Hematopoietic multipotent progenitor cell treated with erythropoietin and hydrocortisone succinate and interleukin-3 and kit ligand, for 15 days (in vitro differentiated cells): ENCODE data around the gene RUNX3.

Source experiments
- DNase-seq: peaks from one replicate; pipeline ENCODE4 v3.0.0-alpha.2; 2015; ENCODE audit warnings: low spot score

Gene RUNX3

GRCh38 chr1:24881034-24881433 is 49.0 kb downstream of the RUNX3 start:
- DNase-seq = no peak

- DNase-seq = no peak
These were observed 51.0 kb downstream of the RUNX3 start for GRCh38 chr1:24878775-24879742.

GRCh38 chr1:24878045-24878444 is 52.0 kb downstream of the RUNX3 start:
- DNase-seq = no peak

- DNase-seq = no peak
These were observed 54.0 kb downstream of the RUNX3 start for GRCh38 chr1:24875991-24876506.

- DNase-seq = no peak
These were observed 54.8 kb downstream of the RUNX3 start for GRCh38 chr1:24875257-24875656.

- no peak for DNase-seq
These were observed 55.4 kb downstream of the RUNX3 start for GRCh38 chr1:24874611-24875234.

- DNase-seq = no peak
These were observed 56.0 kb downstream of the RUNX3 start for GRCh38 chr1:24874056-24874455.

- DNase-seq = no peak
These were observed 56.9 kb downstream of the RUNX3 start for GRCh38 chr1:24873148-24873547.

GRCh38 chr1:24872061-24872850 is 57.8 kb downstream of the RUNX3 start:
- no peak for DNase-seq

GRCh38 chr1:24871306-24871901 is 58.7 kb downstream of the RUNX3 start:
- no peak for DNase-seq

- no peak for DNase-seq
These were observed 59.4 kb downstream of the RUNX3 start for GRCh38 chr1:24870551-24871195.

GRCh38 chr1:24868016-24868875 is 61.8 kb downstream of the RUNX3 start:
- no peak for DNase-seq

- no peak for DNase-seq
These were observed 62.8 kb downstream of the RUNX3 start for GRCh38 chr1:24867084-24867870.

- DNase-seq = no peak
These were observed 63.6 kb downstream of the RUNX3 start for GRCh38 chr1:24866211-24867083.

- DNase-seq = no peak
These were observed 64.5 kb downstream of the RUNX3 start for GRCh38 chr1:24865587-24865986.

GRCh38 chr1:24865168-24865567 is 64.9 kb downstream of the RUNX3 start:
- DNase-seq = no peak

GRCh38 chr1:24864370-24864777 is 65.7 kb downstream of the RUNX3 start:
- no peak for DNase-seq

- no peak for DNase-seq
These were observed 67.1 kb downstream of the RUNX3 start for GRCh38 chr1:24862775-24863483.
